IPS-18c (cell line): ENCODE data around the gene POSTN.

ENCODE experiments used
- H3K4me3 ChIP-seq: 2 replicates; pipeline ENCODE4 v1.7.0; 2013; ENCODE audit warnings: low read depth, mild to moderate bottlenecking, low read length, moderate library complexity; ENCODE audit not compliant: insufficient read depth
- H3K9me3 ChIP-seq: one replicate; pipeline ENCODE4 v1.6.1; 2013; ENCODE audit warnings: mild to moderate bottlenecking, low read length, moderate library complexity; ENCODE audit not compliant: control insufficient read depth, insufficient read depth

POSTN gene

DNA sequence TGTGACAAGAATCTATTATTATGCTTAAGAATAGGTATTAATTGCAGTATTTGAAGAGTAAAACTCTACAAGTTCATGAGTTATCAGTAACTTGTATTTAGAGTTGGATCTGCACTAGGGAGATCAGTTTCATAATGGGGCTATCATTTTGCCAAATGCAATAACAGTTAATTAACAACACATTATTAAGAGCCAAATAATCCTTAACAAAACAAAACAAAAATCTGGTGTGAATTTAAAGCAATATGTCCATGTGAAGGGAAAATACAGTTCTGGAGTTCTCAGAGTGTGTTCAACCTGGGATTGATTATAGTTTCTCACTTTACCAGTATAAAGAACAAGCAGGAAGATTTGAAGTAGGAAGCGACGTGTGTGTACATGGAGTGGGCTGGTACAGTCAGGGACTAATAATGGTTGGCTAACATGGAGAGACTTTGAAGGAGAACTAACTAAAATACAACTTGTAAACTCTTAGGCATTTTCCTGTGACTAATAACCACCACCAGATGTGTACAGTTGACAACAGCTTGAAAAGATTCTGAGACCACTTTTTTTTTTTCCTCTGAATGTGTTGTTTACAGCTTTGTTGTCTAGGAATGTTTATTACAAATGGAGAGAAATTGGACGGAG lies 58.5 kb downstream of the POSTN start:
- H3K4me3 ChIP-seq = no peak overlapping the region
- no peaks in the 10 kb centered on the region for H3K9me3 ChIP-seq

GRCh38 chr13:37539170-37539569 lies 59.4 kb downstream of the POSTN start:
- H3K9me3 ChIP-seq = no peaks in the 10 kb centered on the region
- no peak overlapping the region for H3K4me3 ChIP-seq

- Histone ChIP-seq H3K9me3 (no peaks in the 10 kb centered on the region), H3K4me3 (no peak overlapping the region)
Observed at GRCh38 chr13:37535501-37535900, 63.1 kb downstream of the POSTN start.

DNA sequence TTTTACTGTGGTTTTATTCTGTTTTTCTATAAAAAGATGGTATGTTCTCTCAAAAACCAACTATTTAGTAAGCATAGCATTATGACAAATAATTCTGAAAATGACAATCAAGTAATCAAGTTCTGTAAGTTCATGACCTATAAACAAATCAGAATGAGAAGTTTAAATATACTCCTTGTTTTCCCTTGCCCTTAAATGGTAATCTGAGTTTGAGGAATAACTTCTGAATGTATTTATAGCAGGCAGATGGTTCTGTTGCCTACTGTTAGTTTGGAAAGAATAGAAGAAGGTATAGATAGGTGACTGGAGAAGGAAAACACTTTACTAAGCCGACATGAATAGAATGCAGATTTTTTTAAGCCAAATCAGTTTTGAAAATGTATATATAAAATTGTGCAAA lies 63.9 kb downstream of the POSTN start:
- Histone ChIP-seq H3K9me3 (no peaks in the 10 kb centered on the region), H3K4me3 (no peak overlapping the region)

DNA sequence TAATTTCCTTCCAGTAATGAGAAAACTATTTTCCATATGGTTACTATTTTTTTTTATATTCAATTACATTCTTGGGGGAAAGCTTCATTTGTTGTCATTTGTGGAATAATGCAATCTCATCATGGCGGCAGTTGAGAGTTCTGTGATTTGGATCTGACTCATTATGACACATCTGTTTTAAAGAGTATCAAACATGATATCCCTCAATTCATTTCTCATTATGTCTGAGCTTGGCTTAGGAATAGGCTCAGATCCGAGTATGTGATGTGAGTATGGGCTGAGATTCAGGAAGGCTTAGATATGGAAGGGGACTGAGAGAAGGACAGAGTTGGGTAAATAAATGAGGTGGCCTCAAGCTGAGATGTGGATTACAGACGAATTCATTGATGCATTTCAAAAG lies 64.4 kb downstream of the POSTN start:
- H3K9me3 ChIP-seq = no peaks in the 10 kb centered on the region
- H3K4me3 ChIP-seq = no peak overlapping the region

- H3K4me3 ChIP-seq = no peak overlapping the region
- no peaks in the 10 kb centered on the region for H3K9me3 ChIP-seq
Observed at GRCh38 chr13:37531049-37531448, 67.5 kb downstream of the POSTN start.

GRCh38 chr13:37529751-37530385 lies 68.7 kb downstream of the POSTN start:
- no peak overlapping the region for H3K4me3 ChIP-seq

DNA sequence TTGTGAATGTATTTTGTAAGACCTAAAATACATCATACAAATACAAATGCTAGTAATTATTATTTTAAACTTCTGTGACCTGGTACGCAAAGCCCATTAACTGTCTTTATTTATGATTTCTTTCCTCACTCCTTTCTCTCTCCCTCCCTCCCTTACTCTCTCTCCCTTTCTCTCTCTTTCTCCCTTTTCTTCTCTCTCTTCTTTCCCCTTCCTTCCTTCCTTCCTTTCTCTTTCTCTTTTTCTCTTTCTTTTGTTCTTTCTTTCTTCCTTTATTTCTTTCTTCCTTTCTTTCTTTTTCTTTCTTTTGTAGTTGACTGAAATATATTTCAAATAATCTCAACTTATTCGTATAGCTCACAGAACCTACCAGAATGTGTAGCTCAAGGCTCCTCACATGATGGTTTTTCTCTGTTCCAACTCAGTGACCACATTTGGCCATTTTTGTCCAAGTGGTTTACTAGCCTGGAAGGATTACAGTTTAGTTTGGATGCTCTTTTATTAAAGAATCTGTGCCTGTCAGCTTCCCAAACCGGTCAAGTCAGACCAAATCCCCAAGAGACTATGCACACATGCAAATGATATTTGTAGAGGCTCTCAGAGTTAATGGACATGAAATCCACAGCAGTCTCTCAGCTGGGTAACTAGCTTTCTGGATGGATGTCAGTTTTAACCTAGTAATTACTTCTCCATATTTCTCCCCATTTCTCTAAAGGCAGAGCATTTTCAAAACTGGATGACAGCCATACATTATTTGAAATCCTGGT lies 71.7 kb downstream of the POSTN start:
- H3K9me3 ChIP-seq = no peaks in the 10 kb centered on the region
- H3K4me3 ChIP-seq = no peak overlapping the region

More at GRCh38 chr13:37529751-37530385, 68.7 kb downstream of the POSTN start:
- H3K9me3 ChIP-seq = no peaks in the 10 kb centered on the region

GRCh38 chr13:37515226-37515625 lies 83.3 kb downstream of the POSTN start:
- H3K4me3 ChIP-seq = no peak overlapping the region
- no peaks in the 10 kb centered on the region for H3K9me3 ChIP-seq
